Neutrophil (primary cell): ENCODE data around the gene CSNK1A1L.
A peak's percentile ranks its signal among the peaks of the same experiment; 100 is the strongest.

Source experiments
- H3K27ac ChIP-seq: fragments of 200-600 bp; sonication (generic); 2 replicates; pipeline ENCODE4 v1.5.1; 2016; ENCODE audit warnings: mild to moderate bottlenecking, moderate library complexity
- H3K27me3 ChIP-seq: fragments of 200-600 bp; sonication (generic); 2 replicates; pipeline ENCODE4 v1.6.0; 2016; ENCODE audit warnings: mild to moderate bottlenecking
- H3K36me3 ChIP-seq: fragments of 200-600 bp; sonication (generic); 2 replicates; pipeline ENCODE4 v1.5.1; 2017
- H3K4me1 ChIP-seq, 2 experiments: fragments of 200-600 bp in 1 of 2; sonication (generic) in 1 of 2; 1 replicate in 1 of 2; 2 replicates in 1 of 2; pipeline versions ENCODE4 v1.5.1 to v1.6.1; 2013 to 2016; ENCODE audit warnings: low read depth in 1 of 2, low read length in 1 of 2, mild to moderate bottlenecking in 1 of 2, moderate library complexity in 1 of 2; ENCODE audit not compliant: control insufficient read depth in 1 of 2, insufficient read depth in 1 of 2
- H3K4me3 ChIP-seq, 2 experiments: fragments of 200-600 bp in 1 of 2; sonication (generic) in 1 of 2; 1 replicate in 1 of 2; 2 replicates in 1 of 2; pipeline ENCODE4 v1.5.1; 2013 to 2016; ENCODE audit warnings: low read depth in 1 of 2, low read length in 1 of 2, mild to moderate bottlenecking in 1 of 2, moderate library complexity in 1 of 2
- H3K9me3 ChIP-seq: fragments of 200-600 bp; sonication (generic); 2 replicates; pipeline ENCODE4 v1.5.1; 2016
- CTCF ChIP-seq: fragments of 200-600 bp; sonication (generic); IDR thresholded peaks from 2 replicates; pipeline ENCODE4 v1.5.1; 2016; ENCODE audit warnings: antibody characterized with exemption

The CSNK1A1L gene

DNA sequence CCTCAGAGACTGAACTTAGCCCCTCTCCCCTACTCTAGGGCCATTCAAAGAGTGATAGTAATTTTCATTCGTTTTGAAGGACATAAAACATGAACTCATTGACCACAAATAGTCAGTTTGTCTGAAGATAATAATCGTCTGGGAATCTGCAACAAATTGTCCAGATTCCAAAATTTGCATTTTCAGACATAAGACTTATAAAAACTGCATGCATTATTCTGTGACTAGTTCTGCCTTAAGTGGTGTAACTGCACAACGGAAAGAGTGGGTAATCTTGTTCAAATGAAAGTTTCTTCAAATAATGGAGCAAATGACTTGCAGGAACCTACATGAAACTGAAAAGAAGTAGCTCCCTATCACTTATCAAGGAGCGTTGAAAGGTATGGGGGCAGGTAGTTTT, 8.4 kb downstream of the CSNK1A1L start:
- no peak for TF ChIP-seq CTCF
- peak overlapping the region; percentile 89 for H3K27ac ChIP-seq
- H3K4me3 ChIP-seq: no peak overlapping the region
- no peaks in the 10 kb centered on the region for H3K9me3 ChIP-seq
- H3K4me1 ChIP-seq: peaks cover 88 to 90% of the 10 kb centered on the region in 2 experiments
- peaks cover 12% of the 10 kb centered on the region for H3K36me3 ChIP-seq
- no peaks in the 10 kb centered on the region for H3K27me3 ChIP-seq

GRCh38 chr13:37094840-37095239, 10.6 kb downstream of the CSNK1A1L start:
- TF ChIP-seq CTCF: no peak
- Histone ChIP-seq H3K27me3 (no peaks in the 10 kb centered on the region), H3K4me3 (peak overlapping the region; percentile 62 to 71), H3K4me1 (peaks cover 94 to 98% of the 10 kb centered on the region in 2 experiments), H3K27ac (peak overlapping the region; percentile 89), H3K36me3 (peaks cover 12% of the 10 kb centered on the region), H3K9me3 (no peaks in the 10 kb centered on the region)

DNA sequence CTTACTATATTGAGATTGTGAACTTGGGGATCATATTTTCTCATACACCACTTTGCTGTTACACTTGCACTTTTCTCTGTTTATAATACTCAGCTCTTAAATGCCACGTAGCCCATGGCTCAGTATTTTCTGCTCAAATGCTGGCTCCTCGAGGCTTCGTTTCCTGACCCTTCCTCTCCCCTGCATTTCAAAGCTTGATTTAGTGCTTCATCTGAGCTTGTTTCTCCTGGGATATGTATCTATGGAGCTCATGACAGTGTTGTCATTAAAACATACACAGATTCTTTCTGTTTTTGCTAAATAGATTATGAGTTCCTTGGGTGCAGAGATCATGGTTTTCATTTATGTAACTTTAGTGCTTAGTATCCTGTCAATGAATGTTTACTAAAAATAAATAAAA, 11.4 kb downstream of the CSNK1A1L start:
- peaks cover 98 to 100% of the 10 kb centered on the region in 2 experiments for H3K4me1 ChIP-seq
- H3K36me3 ChIP-seq: peaks cover 9% of the 10 kb centered on the region
- H3K4me3 ChIP-seq: peak overlapping the region; percentile 62 to 71
- no peak for TF ChIP-seq CTCF
- H3K9me3 ChIP-seq: no peaks in the 10 kb centered on the region
- H3K27ac ChIP-seq: peak overlapping the region; percentile 89
- no peaks in the 10 kb centered on the region for H3K27me3 ChIP-seq

DNA sequence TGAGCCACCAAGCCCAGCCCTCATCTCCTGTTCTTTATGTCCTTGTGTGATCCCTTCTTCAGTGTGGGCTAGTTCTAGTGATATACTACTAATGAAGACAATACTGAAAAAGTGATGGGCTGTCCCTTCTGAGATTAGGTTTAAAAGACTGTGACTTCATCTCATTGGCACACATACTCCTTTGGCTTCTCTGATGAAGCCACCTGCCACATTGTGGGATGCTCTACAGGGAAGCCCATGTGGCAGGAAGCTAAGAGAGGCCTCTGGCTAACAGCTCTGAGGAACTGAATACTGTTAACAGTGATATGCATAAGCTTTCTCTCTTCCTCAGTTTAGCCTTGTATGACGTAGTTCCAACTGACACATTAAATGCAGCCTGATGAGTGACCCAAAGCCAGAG, 13.6 kb downstream of the CSNK1A1L start:
- Histone ChIP-seq H3K27me3 (no peaks in the 10 kb centered on the region), H3K9me3 (no peaks in the 10 kb centered on the region), H3K4me1 (peaks cover 98 to 100% of the 10 kb centered on the region in 2 experiments), H3K27ac (peak overlapping the region; percentile 89), H3K4me3 (peak overlapping the region; percentile 62 to 71), H3K36me3 (peaks cover 4% of the 10 kb centered on the region)
- TF ChIP-seq CTCF: no peak

GRCh38 chr13:37090912-37091311, 14.6 kb downstream of the CSNK1A1L start:
- Histone ChIP-seq H3K36me3 (no peaks in the 10 kb centered on the region), H3K4me3 (peak overlapping the region; percentile 62 to 71), H3K27ac (peak overlapping the region; percentile 89), H3K4me1 (peaks cover 98 to 100% of the 10 kb centered on the region in 2 experiments), H3K9me3 (no peaks in the 10 kb centered on the region), H3K27me3 (no peaks in the 10 kb centered on the region)
- TF ChIP-seq CTCF: no peak

GRCh38 chr13:37089495-37089894, 16.0 kb downstream of the CSNK1A1L start:
- no peaks in the 10 kb centered on the region for H3K9me3 ChIP-seq
- TF ChIP-seq CTCF: no peak
- H3K4me1 ChIP-seq: peaks cover 89 to 92% of the 10 kb centered on the region in 2 experiments
- no peaks in the 10 kb centered on the region for H3K27me3 ChIP-seq
- H3K36me3 ChIP-seq: no peaks in the 10 kb centered on the region
- H3K27ac ChIP-seq: peak overlapping the region; percentile 89
- peak overlapping the region in 1 of 2 experiments; percentile 42 for H3K4me3 ChIP-seq
